Stimulated activated CD4-positive, alpha-beta T cell treated with anti-CD3 and anti-CD28 coated beads, Interleukin-12 subunit alpha, Interleukin-12 subunit beta, amount 100 ng/mL, for 4 hours (primary cell): ENCODE data around the gene PCDHGA2.
"Not testable (repeated sequence)": the region's sequence is repeated elsewhere in the genome, so short reads cannot be mapped to it uniquely, and the experiment has no call there.

Experiments used
- DNase-seq: peaks from one replicate; pipeline ENCODE4 v3.0.0-alpha.2; 2020

Gene PCDHGA2

DNA sequence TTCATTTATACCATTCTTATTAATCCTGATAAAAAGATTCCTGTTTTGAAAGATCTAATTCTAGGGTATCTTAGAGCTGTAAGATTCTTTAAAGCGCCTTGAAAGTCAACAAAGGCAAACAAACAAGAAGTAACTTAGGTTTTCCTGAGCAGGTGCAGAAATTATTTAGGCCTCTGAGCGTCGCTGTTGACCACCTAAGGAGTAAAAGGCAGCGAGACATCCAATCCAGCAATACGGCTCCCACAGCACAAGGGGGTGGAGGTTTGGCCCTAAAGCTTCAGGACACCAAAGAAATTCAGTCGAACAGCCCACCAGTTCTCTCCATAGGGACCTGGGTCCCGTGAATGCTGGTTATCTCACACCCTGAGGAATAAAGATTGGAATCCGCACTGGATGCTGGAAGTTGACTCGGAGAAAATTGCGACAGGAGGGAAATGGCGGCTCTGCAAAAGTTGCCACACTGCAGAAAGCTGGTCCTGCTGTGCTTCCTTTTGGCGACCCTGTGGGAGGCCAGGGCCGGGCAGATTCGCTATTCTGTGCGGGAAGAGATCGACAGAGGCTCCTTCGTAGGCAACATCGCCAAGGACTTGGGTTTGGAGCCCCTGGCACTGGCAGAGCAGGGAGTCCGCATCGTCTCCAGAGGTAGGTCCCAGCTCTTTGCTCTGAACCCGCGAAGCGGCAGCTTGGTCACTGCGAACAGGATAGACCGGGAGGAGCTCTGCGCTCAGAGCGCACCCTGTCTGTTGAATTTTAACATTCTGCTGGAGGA is at the start of gene PCDHGA2:
Gene PCDHGA2 (plus strand): TSS at position 223 of the 769 bp plus-strand sequence.
- DNase-seq: no peak

DNA sequence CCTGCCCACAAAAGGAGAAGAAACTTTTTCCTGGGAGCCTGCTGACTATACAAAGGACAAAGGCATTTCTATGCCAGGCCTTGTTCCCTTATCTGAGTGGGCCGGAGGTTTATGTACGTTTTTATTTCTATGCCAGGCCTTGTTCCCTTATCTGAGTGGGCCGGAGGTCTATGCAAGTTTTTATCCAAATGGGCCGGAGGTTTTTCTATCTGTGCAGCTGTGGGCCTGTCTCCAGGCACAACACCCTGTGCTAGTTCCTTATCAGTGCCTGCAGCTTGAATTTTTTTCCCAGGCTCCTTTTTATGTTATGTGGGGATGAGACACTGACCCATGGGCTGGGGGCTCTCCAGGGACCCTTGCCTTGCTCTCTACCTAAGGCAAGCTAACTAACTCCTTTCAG is 40.2 kb upstream of the PCDHGA2 start:
- DNase-seq: no peak

DNA sequence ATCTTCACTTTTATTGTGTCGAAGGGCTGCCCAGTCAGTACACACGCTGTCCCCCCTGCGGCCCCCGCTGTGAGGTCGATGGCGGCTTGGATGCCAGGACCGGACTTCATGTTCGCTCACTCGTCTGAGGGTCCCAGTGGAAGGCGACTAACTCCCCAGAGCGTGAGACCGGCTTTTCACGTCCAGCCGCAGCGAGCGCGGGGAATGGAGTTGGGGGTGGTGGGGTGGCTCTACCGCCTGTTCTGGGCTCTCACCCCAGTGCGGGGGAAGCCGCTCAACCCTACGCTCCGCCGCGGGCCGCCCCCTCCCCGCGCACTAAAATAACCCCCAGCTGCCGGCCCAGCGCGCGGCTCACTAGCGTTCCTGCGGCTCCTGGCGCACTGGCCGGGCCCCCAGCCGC is 34.8 kb upstream of the PCDHGA2 start, which contains the start of gene SLC25A2:
Gene SLC25A2 (minus strand): TSS at position 294 of the 400 bp plus-strand sequence. CDS start 184 bp downstream, at position 110.
- no peak for DNase-seq

DNA sequence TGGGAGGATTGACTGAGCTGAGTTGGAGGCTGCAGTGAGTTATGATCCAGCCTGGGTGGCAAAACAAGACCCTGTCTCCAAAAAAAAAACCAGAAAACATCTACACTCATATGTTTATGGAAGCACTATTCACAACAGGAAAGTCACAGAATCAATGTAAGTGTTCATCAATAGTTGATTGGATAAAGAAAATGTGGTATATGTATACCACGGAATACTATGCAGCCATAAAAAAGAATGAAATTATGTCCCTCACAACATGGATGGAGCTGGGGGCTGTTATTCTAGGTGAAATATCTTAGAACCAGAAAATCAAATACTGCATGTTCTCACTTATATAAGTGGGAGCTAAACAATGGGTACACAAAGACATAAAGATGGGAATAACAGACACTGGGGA is 31.9 kb upstream of the PCDHGA2 start:
- DNase-seq: no peak

DNA sequence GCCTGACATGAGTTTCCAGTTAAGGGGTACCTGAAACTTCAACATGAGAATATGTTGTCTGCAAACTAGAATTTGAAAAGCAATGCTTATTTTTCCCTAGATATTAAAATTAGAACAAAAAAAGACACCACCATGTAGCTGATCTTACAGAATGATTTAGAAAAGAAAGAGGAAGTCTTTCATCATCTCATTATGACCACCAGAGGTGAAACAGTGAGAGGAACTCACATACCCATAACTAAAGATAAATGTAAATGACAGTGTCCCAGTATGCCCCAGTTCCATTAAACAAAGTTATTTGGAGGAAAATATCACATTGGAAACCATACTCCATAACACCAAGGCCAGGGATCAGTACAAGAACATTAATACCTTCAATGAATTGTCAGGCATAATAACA is 24.8 kb upstream of the PCDHGA2 start:
- no peak for DNase-seq

GRCh38 chr5:141316963-141317362 is 21.6 kb upstream of the PCDHGA2 start:
- not testable (repeated sequence) for DNase-seq

DNA sequence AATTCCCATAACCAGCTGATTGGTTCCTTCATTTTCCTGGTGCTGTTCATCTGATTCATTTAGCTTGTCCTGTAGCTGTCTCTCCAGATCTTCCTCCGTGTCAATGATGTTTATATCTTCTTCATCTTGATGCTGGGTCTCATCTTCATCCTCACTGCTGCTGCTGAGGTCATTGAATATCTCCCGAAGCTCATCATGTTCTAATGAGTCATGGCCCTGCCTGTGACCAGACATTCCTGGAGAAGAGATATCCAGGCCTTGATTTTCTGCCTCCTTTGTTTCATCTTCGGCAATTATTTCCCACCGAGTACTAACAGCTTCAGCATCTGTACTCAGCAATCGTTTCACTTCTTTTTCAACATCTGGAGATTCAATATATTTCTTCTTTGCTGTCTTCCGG is 19.4 kb upstream of the PCDHGA2 start:
- DNase-seq: no peak

GRCh38 chr5:141319699-141320098 is 18.9 kb upstream of the PCDHGA2 start:
- DNase-seq: no peak

- DNase-seq: peak; percentile 89
Observed at GRCh38 chr5:141320225-141321169, 18.1 kb upstream of the PCDHGA2 start, which contains the start of gene TAF7. TSS of gene TAF7 (minus strand) at chr5:141320784. CDS start at chr5:141320044, 740 bp downstream.

DNA sequence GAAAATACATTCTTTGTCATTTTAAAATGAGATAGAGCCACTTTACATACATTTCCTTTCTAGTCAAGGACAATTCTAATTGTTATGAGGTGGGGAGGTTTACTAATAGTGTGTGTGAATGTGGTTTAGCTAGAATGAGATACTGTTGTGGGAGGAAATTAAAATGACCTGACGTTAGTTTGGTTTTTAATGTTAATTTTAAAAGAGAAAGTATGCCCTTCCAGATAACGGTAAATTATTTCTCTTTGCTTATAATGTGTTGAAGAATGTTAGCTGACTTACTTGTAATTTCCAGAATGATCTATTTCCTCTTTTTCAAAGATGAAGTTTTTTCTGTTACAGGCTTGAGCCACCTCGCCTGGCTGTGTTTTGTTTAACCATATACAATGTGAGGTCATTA is 16.3 kb upstream of the PCDHGA2 start:
- no peak for DNase-seq

DNA sequence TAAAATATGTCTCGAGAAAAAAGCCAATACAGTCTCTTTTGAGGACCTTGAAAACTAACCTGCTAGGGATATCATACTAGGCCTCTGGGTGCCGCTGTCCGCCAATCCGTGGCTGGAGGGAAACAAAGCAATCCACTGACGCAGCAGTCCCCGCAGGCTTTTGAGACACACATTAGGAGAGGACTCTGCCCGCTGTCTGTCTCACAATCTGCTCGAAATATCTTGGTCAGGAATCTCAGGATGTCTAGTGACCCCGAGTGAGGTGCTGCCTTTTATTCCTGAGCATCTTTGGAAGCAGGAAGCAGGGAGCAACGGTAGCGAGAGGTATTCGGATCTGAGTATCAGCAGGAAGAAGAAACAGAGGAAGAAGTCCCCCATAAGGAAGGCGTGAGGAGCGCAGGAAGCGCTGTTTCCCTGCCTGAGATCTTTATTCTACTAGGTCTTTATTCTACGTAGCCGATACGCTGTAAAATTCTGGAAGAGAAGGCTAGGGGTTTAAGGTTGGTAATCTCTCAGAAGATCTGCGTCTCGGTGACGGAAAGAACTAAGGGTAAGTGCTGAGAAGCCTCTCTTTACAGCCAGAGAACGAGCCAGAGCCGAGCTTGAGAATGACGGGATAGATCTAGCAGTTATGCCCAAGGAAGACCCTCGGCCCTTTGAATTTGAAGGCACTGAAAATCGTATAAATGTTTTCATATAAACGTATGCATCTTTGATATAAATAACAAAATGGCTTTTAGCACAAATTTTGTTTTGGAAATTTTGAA is 12.3 kb upstream of the PCDHGA2 start:
- DNase-seq: peak; percentile 60

- DNase-seq: no peak
Observed at GRCh38 chr5:141328231-141328630, 10.3 kb upstream of the PCDHGA2 start.

GRCh38 chr5:141330299-141331080 is 8.1 kb upstream of the PCDHGA2 start, which contains the start of gene PCDHGA1:
TSS of gene PCDHGA1 (plus strand) at chr5:141330514.
- no peak for DNase-seq

- not testable (repeated sequence) for DNase-seq
Observed at GRCh38 chr5:141332571-141332970, 6.0 kb upstream of the PCDHGA2 start.

GRCh38 chr5:141340781-141341354 is 2.3 kb downstream of the PCDHGA2 start:
- not testable (repeated sequence) for DNase-seq

GRCh38 chr5:141342773-141343172 is 4.2 kb downstream of the PCDHGA2 start:
- DNase-seq: no peak

- no peak for DNase-seq
Observed at GRCh38 chr5:141343242-141343952, 4.8 kb downstream of the PCDHGA2 start, which contains the start of gene PCDHGA3. TSS of gene PCDHGA3 (plus strand) at chr5:141343829. CDS start at chr5:141344034, 205 bp downstream.

GRCh38 chr5:141343953-141344463 is 5.4 kb downstream of the PCDHGA2 start:
- DNase-seq: no peak

GRCh38 chr5:141345327-141345726 is 6.8 kb downstream of the PCDHGA2 start:
- no peak for DNase-seq

GRCh38 chr5:141346017-141346416 is 7.5 kb downstream of the PCDHGA2 start:
- not testable (repeated sequence) for DNase-seq
